HG02973 (cell line): ENCODE data around the gene MMP3.
A peak's percentile ranks its signal among the peaks of the same experiment; 100 is the strongest.

Source experiments
- ATAC-seq: cut with Tn5 transposase; IDR thresholded peaks from one replicate; pipeline ENCODE4 v1.9.1; 2021; ENCODE audit warnings: moderate library complexity; ENCODE audit not compliant: unreplicated experiment

MMP3 gene

DNA sequence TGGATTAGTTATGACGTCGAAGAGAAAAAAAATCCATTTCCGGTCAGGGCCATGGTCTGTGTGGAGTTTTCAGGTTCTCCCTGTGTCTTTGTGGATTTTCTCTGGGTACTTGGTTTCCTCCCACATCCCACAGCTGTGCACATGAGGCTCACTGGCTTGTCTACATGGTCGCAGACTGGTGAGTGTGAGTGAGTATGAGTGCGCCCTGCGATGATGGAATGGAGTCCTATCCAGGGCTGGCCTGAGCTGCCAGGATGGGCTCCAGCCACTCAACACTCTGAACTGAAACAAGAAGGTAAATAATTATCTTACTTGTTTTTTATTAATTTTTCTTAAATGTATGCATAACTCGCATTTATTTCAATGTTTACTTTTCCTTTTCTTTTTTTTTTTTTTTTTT lies 10.8 kb downstream of the MMP3 start:
- ATAC-seq: no peak

DNA sequence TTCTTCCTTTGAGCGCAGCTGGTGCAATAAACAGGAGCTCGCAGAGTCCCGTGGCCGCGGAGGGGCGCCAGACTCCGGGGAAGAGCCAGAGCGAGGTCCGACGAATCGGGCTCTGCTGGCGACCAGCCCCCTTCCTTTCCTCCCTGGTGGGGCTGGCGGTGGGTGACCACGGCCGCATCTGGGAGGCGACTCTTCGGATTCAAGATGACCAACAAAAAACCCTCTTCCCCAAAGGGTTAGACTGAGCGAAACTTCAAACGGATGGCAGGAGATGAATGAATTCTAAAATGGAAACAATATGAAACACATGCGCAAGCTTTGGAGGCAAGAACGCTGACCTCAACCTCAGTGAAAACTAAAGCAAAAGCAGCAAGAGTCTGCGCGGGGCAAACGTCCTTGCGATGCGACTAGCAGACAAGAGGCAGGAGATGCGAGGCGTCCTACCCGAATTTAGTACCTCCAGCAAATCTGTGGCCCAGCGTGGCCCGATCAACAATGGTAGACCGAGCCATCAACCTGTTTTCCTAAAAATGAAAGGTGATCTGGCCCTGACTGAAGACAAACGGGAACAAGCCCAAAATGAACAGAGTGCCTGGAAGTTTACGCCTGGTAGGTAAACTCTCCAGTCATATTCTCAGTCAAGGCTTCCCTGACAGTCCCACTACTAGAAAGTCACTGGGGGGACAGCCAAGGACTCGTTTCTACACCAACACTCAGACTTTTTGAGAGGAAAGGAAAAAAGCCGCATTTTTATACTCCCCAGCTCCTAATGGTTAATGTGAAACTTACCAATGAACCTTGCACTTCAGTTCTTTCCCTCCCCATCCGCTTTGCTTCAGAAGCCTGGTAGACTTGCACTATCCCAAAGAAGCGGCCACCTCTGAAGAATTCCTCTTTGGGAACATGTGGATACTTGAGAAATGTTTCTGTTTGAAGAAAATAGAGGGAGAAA lies 11.6 kb downstream of the MMP3 start:
- ATAC-seq: no peak

DNA sequence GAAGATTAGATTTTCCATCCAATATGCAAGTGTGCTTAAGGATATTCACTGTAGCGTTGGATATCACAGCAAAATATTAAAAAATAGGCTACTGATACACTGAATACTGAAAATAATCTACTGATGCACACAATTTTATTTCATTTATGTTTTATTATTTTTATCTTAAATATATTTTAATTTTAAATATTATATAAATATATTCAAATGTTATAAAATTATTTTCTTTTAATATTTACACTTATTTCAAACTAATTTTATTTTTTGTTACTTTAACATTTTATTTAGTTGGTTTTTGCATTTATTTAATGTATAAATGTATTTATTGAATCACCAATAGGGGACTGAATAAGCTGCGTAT lies 12.3 kb downstream of the MMP3 start:
- ATAC-seq: no peak

DNA sequence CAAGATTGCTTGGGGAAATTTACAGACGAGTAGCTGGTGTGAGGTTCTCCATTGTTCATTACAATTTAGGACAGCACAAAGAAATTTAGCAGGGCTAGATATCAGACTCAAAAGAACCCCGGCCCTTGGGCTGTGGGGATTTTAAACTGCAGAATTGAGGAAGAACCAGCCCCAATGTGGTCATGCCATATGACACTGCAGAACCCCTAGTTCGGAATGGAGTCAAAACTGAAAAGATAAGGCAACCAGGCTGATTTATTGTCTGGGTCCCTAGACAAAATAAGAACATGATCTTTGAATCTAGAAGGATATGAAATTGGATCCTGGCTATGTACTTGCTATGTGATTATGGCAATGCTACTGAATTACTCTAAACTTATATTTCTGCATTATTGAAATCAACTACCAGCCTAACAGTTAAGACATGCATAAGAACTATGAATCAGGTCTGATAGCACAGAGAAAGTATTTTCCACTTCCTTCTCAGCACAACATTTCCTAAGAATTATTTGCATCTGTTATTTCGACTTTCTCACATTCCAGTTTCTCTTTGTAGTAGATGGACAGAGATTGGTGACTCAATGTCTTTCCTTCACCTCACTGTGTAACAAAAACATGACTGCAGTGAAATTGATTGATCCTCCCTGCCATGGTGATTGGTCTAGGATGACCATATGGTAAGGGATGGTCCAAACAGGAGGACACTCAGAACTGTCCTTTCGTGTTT lies 13.2 kb downstream of the MMP3 start:
- no peak for ATAC-seq

DNA sequence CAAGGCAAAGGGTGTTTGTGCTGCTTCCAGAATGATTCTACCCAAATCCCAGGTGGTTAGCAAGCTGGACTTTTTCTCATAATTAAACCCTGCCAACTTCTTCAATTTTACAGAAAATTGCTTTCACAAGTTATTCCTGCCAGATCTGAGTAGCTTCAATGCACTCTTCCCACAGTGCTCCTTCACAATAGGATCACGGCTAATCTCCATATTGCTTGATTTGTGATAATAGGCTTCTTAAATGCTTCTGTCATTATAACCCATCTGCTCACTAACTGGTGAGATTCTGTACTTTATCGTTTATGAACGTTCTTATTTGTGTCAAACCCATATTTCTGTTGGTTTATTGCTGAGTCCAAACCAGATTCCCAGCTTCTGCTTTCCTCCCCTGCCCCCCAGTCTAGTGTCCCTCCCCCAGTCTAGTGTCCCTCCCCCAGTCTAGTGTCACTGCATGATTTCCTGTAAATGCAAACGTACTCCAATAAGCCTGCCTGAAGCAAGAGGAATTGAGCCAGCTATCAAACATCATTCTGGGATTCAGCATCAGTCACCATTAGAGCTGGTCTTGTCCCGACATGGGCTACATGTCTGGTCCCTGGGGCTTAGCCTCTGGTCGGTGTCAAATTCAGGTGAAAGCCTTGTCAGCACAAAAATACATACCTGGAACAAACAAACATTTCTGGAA lies 14.0 kb downstream of the MMP3 start:
- ATAC-seq: no peak

DNA sequence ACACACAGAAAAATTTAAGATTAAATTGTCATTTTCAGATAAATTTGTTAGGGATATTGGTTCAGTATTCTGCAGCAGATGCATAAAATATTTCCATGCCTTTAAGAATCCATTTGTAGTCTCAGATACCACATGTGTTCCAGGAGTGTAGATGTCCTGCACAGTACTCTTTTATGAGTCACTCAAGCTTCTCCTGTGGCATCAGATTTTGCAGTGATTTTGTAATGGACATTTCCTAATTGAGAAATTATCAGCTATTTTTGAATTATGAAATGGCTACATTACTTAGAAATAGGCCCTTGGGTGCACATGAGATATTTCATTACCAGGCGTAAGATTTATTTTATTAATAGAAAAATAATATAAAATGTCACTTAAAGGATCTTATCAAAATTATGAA lies 18.9 kb downstream of the MMP3 start:
- ATAC-seq: no peak

DNA sequence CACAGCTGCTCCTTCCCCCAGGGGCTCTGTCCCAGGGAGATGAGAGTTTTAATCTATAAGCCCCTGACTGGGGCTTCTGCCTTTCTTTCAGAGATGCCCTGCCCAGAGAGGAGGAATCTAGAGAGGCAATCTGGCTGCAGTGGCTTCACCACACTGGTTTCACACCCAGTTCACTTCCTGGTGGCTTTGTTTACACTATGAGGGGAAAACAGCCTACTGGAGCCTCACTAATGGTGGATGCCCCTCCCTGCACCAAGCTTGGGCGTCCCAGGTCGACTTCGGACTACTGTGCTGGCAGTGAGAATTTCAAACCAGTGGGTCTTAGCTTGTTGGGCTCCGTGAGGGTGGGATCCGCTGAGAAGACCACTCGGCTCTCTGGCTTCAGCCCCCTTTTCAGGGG lies 23.9 kb downstream of the MMP3 start:
- ATAC-seq: no peak

DNA sequence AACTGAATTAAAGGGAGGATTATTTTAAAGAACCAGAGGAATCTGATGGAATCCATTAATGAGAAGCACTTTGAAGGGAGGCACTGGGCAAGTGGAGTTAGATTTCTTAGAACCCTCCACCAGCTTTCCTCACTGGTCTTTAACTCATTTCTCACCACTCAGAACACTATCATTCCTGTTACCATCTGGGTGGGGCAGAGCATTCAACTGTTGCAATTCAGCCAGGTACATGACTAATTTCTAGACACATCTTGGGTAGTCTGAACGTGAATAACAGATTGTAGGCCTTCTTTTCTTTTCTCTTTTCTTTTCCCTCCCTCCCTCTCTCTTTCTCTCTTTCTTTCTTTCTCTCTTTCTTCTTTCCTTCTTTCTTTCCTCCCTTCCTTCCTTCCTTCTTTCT lies 29.9 kb downstream of the MMP3 start:
- ATAC-seq: no peak

DNA sequence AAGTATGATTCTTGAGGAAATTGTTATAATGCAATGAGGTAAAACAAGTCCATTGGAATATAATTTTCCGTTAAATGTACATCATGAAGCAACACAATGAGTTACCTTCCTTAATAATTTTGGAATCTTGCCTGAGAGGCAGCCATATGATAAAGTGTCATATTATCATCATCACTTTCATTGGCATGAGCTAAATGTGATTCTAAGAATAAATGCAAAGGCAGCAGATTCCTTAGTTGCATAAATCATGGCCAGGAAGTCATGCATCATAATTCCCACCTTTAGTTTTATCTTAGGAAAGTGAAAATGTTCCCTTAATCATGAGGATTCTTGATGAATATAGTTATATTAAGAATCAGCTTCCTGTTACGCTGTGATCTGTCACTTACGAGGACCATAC lies 31.2 kb downstream of the MMP3 start:
- ATAC-seq: no peak

DNA sequence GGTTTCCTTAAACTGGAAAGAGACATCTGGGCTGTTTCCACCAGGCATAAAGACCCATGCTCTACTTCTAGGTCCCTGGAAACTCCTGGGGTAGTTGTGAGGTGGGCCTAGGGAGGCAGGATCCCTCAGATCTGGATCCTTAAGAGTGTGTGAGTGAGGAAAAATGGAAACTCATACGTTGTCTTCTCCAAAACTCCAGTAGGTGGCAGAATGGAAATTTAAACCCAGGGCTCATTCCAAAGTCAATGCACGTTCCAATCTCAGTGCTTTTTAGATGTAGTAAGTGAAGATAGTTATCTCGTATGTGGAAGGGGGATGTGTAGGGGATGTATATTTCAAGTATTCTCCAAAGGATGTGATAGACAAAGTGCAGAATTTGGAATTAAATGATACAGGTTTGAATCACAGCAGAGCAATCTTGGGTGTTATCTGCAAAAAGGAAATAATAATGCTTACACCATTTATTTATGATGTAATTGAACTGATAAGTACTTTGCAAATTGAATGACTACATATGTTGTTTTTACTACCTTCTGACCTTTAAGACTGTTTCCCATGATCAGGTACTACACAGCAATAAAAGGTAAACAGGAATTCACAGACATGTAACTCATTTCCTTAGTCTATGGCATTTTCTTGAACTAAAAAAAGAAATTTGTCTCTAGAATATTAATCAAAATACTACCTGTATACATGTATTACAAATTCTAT lies 32.3 kb downstream of the MMP3 start:
- no peak for ATAC-seq

DNA sequence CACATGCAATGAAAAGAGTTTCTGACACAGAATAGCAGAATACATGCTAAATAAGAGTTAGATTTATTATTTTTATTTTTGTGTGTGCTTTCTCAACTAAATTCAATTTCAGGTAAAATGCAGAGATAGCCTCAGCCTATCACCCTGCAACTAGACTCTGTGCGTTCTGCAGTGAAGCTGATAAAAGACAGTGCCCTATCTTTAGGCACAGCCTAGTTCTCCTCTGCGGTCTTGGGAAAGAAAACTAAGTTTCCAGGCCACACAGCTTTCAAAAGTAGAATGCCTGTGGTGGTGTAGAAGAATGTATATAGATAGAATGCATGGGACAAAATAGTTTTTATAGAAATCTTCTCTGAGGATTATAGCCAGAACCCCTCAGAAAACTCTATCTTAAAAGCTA lies 33.4 kb downstream of the MMP3 start:
- no peak for ATAC-seq

DNA sequence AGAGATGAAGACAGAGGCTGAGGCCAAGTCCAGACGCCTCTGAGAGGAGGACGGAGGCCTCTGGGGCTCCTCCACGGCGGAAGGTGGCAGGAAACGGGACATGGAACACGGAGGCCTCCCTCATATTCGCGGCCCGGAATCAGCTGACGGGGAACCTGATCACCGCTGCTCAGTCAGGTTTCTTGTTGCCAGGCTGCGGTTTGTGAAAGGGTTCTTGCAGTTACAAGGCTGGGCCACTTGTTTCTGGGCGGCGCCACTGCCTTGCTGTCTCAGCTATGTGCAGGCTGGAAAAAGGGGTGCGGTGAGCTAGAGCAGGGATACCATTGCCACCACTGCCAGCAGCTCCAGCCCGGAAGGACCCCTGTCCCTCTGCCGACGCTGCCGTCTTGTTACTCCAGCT lies 35.5 kb downstream of the MMP3 start:
- no peak for ATAC-seq

DNA sequence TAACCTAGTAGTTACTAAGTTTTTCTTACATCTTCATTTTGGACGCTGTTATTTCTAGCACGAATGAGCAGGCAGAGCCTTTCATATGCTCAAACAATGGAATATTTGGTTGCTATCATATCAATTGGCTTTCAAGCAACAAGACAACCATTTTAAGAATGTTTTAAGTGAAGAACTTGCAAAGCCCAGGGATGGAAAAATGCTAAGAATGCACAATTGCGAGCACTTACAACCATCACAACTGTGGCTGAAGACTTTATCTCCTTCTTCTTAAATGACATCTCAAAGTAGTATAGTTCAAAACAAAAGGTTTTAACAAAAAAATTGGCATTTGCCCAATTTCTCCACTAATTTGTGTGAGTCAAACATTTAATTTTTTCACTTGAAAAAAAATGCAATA lies 37.1 kb downstream of the MMP3 start:
- ATAC-seq: no peak

DNA sequence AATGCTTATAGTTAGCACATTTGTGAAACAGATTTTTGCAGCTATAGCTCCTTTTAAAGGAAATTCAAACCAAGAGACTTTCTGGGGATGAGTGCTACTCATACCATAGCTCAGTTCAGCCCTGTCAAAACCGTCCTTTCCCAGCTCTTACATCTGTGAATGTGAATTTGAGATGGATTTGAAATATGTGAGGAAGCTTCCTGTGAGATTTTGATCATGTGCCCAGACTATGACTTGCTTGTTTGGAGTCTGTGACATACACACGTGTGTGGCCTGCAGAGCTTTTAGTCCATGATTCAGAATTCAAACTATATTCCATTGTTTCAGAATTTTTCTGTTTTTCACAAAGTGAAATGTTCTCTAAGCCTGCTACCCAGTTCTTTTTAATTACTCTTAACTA lies 41.1 kb downstream of the MMP3 start:
- ATAC-seq: no peak

DNA sequence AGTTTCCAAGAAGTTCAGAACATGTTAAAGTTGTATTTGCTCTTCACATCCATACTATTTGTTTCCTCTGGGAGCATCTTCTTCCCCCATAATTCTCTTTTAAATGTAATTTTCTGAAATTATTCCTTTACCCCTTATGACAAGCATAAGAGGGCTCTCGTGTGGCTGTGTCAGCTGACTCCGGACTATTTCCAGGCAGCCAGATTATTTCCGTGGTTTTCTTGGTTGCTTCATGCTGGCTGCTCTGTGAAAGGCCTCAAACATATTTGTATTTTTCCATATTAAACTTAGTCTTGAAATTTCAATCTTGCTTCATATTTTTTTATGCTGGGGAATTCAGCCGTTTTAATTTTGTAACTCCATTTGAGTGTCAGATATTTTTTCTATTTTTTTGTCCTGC lies 42.6 kb downstream of the MMP3 start:
- no peak for ATAC-seq

DNA sequence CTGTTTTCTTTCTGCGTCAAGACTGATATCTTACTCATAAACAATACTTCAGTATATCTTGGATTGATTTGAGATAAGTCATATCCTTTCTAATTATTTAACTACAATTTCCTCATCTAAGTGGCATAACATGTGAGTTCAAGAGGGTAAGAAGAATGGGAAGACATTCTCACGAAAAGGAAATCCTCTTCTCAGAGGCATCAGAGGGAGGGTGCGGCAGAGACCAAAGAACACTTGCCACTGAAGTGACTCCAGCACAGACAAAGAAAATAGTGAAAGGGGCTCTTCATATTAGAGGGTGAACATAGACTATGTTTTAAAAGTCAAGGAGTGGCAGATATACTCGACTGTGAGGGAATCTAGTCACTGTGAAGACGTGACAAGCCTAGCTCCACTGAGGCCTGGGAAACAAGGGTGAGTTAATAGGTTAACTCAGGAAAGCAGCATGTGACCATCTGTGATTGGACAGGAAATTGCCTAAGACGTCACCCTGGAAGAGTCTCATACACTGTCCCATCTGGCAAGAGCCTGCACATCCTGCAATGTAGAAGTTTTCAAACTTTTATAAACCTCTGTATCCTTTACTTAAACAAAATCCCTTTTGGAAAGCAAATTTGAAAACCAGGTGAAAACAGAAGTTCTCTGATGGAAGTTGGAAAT lies 43.6 kb downstream of the MMP3 start:
- ATAC-seq: no peak

DNA sequence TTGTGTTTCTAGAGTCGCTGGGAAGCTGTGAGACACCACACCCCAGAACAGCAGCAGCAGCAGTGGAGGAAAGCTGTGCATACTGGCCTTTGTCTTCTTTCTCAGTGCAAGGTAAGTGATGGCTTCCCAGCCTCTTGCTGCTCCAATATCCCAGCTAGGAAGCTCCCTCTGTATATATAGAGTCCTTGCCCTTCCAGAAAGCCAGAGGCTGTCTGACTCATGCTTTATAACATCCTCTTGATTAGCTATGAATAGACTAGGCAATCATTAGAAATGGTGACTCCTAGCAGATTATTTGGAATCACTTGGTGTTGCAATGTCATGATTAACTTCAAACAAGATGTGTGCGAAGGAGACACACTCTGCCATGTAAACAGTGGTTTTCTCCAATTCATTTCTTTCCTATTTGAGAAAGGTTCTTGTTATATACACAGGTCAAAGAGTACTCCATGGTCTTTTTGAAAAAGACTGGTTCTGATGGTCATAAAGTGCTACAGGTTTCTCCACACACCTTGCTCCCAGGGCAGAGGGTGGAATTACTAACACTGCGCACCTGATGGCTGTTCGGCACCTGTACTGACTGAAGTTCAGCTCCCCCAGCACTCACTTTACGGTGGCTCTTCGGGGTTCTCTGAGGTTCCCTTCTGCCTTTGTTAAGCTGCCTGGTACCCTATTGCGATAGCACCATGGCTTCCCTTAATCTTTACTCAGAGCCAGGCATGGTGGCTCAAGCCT lies 45.2 kb downstream of the MMP3 start, which contains the start of gene MMP1:
MMP1 (minus strand) TSS at position 149 of the 735 bp plus-strand sequence; CDS start at position 81, 68 bp downstream.
- no peak for ATAC-seq

DNA sequence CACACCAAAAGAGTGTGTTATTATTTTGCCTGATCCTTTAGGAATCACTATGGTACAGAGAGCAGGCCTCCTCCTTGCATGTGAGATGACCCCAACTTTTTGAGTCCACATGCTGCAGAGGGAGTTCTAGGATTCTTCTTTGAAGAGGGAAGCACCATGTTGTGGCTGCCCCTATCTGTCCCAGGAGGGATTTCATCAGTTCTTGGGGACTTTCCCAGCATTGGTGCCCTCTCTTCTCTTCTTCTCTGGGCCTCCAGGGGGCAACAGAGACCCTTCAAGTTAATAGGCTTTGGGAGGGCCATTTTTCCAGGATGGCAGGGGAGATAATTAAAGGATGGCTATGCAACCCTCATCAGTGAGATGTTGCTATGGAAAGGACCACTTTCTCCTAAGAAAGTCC lies 49.0 kb downstream of the MMP3 start:
- ATAC-seq: peak; percentile 95

DNA sequence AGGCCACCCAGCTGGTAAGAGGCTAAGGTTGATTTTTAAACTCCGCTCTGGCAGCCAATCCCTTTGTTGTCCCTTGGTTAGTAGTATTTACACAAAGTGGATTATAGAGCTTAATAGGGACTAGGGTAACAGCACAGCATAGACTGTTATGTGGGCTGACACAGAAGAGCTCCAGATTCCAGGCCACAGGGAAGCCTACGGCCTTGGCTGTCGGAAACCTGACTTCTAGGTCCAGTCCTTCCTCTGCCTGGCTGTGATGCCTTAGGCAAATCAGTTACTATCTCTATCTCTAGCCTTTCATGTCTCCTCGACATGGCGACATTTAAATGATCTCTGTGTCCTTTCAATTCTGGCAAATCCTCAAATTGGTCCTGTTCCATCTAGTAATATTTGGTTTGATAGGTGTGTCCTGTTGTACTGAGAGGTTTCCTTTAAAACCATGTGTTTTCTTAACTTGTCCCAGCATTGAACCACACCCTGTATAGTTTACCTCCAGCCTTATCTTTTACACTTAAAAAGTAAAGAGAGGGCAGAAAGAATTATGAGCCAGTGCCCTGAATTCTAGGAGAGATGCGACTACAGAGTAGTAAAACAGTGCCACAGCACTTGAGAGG lies 49.6 kb downstream of the MMP3 start:
- ATAC-seq: no peak
